SU-DHL-6 (cell line): ENCODE measurements around the gene TACSTD2.

Experiments used
- EZH2phosphoT487 ChIP-seq: fragments of 200-600 bp; sonication (generic), shearing (Covaris generic); conservative IDR thresholded peaks from 2 replicates; pipeline ENCODE4 v1.6.1; 2018; ENCODE audit warnings: mild to moderate bottlenecking, antibody characterized with exemption, low read length, moderate library complexity, mixed read lengths
- TF ChIP-seq, protein P1 (sequence below): fragments of 200-600 bp; sonication (generic); IDR thresholded peaks from one replicate; pipeline ENCODE4 v1.5.1; 2017; ENCODE audit warnings: antibody characterized with exemption, mild to moderate bottlenecking, low read length, moderate library complexity; ENCODE audit not compliant: insufficient read depth, poor library complexity, severe bottlenecking

DNA sequence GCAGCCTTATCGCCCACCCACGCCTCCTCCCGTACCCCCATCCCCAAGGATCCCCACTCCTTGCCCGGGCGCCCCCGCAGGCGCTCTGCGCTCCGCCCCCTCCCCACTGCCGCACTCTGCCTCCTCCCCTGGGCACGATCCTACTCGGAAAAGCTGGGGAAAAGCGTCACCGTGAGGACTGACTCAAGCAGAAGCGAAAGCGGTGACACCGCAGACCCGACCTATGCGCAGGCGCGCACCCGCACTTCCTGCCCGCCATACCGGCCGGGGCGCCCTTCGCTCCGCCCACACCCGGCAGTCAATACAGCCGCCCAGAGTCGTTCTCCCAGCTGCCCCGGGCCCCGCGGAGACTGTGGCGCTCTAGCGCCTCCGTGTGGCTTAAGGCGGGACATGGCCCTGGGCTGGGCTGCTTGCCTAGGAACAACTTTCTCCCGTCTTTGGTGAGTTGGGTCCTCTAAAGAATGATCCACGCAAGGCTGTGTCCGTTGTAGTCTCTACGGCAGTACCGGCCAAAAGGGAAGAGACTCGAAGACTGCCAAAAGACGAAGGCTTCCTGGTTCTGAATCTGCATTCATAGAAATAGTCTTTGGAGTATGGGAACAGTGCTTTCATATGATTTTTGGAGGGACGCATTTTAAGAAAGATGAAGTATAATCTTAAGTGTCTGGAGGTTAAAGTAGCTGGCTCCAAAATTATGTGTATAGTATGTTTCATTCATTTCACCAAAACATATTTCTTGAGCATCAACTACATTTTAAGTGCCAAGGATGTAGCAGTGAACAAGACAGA lies 30.3 kb downstream of the TACSTD2 start, which contains the start of gene OMA1:
- TF ChIP-seq, protein P1, sequence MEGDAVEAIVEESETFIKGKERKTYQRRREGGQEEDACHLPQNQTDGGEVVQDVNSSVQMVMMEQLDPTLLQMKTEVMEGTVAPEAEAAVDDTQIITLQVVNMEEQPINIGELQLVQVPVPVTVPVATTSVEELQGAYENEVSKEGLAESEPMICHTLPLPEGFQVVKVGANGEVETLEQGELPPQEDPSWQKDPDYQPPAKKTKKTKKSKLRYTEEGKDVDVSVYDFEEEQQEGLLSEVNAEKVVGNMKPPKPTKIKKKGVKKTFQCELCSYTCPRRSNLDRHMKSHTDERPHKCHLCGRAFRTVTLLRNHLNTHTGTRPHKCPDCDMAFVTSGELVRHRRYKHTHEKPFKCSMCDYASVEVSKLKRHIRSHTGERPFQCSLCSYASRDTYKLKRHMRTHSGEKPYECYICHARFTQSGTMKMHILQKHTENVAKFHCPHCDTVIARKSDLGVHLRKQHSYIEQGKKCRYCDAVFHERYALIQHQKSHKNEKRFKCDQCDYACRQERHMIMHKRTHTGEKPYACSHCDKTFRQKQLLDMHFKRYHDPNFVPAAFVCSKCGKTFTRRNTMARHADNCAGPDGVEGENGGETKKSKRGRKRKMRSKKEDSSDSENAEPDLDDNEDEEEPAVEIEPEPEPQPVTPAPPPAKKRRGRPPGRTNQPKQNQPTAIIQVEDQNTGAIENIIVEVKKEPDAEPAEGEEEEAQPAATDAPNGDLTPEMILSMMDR: peak; percentile 74
- TF ChIP-seq EZH2phosphoT487: no peak
